GM21360 (cell line): ENCODE measurements around the gene ATP13A5.

Source experiments
- ATAC-seq: cut with Tn5 transposase; IDR thresholded peaks from one replicate; pipeline ENCODE4 v1.9.1; 2021; ENCODE audit warnings: mild to moderate bottlenecking, moderate library complexity; ENCODE audit not compliant: unreplicated experiment

The ATP13A5 gene

DNA sequence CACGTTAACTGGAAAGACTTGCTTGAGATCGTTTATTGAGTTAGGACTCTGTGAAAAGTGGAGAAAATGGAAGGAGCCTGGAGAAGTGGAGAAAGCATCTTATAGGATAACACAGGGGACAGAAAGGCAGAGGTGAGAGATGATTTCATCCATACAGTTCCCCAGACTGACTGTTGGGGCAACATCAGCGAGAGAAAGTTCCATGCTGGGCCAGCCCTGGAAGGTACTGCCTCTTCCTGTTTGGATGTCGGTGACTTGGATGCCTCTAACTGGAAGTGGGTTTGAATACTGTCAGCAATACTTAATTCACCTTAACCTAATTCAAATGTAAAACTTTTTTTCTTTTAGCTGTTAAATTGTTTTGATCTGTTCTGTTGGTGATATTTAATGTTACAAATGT lies 32.3 kb downstream of the ATP13A5 start:
- ATAC-seq = no peak

DNA sequence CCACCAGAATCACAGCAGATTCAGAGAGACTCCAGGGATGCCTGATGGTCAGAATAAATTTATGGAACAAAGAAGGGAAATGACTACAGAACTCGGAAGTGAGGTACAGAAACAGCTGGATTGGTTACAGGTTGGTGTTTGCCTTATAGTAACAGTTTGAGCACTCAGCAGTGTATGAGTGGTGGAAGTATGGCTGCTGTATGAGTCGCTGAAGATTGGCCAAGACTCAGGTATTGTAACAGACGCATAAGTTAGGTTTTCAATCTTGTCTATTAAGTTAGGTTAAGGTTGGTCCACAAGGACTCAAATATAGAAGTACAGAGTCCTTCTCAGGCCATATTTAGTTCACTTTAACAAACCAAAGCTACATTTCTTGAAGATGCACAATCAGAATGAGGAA lies 33.1 kb downstream of the ATP13A5 start:
- no peak for ATAC-seq

DNA sequence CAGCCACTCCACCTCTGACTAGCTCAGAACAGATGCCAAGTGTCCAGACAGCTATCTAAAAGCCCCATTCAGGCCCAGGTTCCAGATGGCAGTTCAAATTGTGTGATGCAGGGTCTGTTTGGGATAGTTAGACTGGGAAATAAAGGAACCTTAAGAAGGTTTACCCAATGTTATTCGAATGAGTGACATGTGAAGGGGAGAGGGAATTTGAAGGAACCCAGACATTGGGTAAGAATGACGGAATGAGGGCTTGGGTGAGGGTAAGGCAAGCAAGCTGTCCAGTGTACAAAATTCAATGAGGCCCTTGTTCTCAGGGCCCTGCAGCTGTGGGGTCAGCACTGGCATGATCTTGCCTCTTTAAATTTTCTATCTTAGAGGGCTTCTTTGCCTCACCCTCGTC lies 34.1 kb downstream of the ATP13A5 start:
- ATAC-seq = no peak

DNA sequence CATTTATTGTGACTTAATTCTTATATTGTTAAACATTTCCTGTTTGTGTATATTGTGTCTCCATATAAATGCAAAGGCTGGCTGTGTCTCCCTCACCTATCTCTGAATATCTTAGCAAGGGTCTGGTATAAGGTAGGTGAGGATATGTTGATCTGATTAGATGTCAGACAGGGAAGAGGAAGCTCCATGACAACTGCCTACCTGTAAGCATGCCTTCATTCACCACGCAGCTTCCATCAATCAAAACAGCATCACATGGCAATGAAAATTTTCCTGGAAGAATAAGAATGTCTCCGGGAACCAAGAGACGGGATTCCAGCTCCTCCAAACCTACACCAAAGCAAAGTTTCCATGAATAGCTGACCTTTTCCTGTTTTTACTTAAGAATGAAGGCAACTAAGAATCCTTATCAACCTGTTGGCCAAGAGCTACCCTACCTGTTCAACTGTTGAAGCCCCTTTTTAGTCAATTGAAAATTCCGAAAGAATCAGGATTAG lies 34.8 kb downstream of the ATP13A5 start:
- no peak for ATAC-seq

DNA sequence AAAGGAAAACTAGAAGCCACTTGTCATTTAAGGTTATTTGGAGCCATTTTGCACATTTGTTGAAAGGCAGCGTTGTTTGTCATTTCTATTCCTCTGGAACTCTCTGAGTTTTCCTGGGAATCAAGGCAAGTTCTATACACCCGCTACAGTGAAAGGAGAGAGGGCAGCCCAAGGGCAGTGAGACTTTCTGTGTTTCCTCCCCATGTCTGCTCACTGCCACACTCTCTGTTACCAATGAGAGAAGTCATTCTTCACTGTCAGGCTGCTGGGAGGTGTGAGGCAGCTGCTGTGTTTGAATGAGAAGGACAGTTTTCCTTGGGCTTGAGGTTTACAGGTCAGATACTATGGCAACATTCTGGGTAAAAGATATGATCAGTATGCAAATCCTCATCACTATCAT lies 36.0 kb downstream of the ATP13A5 start:
- ATAC-seq = no peak

DNA sequence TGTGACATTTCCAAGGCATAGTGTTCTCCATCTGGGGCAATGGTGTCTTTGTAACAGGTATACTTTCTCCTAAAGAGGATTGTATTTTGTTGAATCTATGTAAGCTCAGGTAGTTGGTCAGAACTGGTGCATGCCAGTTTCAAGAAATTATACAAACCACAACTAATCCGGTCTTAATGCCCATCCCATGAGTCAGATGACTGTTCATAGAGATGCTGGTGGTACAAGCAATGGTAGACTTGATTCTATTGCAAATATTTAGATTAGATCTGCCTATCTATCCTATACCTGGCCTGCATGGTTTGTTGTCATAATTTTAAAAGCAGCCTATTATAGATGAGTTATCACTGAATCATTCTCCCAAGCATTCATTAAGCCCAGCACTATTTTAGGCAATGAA lies 43.5 kb downstream of the ATP13A5 start:
- ATAC-seq = no peak

DNA sequence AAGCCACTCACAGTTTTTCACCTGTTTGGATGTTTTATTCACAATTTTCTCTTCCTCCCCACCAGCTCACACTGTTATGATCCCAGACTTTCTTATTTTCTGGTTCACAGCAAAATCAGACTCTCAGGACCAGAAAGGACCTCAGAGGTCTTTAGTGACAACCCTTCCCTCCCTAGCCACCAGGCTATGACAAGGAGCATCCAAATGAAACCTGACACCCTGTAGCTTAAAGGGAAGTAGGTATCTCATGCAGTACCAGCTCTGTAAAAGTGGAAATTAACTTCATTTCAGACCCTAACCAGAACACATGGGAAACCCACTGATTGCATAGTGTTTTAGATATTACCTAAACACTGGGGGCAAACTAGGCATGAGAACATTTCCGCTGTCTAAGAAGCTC lies 45.3 kb downstream of the ATP13A5 start:
- ATAC-seq = no peak

DNA sequence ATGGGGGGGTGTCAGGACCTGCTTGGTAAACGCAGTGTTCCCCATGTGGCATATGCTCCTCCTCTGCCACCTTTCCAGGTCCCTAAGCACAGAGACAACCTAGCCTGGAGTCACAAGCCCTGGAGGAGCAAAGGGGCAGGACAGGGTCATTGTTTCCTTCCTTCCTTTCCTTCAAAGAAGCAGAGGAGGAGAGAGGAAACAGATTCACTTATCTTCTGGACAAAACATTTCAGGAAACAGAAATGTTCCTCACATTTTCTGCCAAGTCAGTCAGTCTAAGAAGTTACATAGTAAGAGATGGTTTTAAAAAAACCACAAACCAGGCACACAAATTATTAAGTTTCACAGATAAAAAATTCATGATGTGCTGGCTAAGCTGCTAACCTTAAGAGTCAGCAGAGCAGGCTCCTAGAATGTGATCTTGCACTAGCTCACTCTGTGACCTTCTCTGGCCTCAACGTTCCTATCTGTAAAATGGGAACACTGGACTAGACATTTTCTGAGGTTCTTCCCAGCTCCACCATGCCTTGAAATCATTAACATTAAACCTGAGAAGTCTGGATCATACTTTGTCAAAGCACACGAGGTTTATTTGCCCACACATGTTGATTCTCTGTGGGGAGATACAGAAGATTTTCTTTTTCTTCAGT lies 47.9 kb downstream of the ATP13A5 start:
- no peak for ATAC-seq

DNA sequence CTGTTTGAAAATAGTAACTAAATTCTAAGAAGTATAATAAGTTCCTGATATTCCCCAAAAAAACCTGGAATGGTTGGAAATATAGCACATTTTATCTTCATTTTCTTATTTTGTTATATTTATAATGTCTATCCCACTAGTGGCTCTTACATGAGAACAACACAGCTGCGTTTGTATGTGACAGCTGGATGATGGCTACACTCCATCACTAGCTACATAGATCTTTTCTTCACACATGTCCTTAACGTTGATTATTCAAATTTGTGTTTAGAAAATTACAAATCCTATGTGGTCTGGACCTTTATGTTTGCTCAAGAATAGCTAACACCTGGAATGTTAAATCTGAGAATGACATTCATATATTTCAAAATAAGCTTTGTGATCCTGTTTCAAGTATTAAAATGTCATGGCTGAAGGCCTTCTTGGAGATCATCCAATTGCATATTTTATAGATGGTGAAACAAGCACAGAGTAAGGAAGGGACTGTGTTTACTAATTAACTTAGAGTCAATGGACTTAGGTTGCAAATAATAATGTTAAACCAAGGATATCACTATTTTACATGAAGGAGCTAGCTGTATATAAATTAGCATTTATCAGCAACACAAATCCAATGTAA lies 60.8 kb downstream of the ATP13A5 start:
- ATAC-seq = no peak

DNA sequence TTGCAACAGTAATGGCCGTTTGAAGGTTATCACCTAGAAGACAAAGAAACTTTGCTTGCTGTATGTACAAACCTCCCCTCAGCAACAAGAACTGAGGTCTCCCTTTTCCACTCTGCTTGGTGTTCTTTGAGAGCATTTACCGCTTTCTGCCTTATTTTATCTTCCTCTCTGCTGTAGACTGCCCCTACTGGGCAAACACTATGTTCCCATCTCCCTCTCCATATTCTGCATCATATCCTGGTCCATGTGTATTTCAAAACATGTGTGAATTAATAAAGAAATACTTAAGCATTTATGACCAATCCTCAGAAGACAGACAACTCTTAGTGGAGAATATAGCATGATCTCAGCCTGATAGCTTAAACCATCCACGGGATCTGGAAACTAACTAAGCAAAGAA lies 64.4 kb downstream of the ATP13A5 start:
- ATAC-seq = no peak

DNA sequence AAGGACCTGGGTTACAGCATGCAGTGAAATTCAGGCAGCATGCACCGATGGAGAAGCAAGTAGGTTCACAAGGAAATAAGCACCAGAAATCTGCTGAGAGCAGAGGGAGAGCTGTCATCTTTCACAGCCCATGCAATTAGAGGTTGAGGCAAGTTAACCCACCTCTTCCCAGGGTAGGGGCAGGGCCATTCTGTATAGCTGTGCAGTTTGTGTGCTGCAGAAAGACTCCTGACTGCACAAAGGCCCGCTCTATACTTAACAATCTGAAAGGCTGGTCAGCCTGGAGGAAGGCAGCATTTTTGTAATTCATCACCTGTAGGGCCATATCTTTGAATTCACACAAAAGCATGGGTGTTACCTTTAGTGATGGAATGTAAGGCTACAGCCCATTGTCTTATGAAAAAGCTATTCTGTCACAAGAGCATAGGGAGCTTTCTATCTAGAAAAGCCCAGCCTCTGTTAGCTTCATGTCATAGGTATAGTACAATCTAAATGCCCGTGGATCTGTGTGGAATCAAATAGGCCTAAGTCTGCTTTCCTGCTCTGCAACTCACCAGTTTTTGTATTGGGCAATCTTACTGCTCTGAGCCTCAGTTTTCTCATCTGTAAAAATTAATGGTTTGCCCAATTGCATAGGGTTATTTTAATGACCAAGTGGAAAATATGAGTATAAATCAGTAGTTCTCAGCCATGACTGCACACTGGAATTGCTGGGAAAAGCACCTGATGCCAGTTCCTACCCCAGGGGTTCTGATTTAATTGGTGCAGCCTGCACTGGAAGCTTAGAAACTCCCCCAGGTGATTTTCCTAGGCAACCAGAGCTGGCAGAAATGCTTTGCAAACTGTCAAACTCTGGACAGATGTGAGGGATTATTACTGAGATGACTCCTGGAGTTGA lies 65.2 kb downstream of the ATP13A5 start:
- no peak for ATAC-seq

DNA sequence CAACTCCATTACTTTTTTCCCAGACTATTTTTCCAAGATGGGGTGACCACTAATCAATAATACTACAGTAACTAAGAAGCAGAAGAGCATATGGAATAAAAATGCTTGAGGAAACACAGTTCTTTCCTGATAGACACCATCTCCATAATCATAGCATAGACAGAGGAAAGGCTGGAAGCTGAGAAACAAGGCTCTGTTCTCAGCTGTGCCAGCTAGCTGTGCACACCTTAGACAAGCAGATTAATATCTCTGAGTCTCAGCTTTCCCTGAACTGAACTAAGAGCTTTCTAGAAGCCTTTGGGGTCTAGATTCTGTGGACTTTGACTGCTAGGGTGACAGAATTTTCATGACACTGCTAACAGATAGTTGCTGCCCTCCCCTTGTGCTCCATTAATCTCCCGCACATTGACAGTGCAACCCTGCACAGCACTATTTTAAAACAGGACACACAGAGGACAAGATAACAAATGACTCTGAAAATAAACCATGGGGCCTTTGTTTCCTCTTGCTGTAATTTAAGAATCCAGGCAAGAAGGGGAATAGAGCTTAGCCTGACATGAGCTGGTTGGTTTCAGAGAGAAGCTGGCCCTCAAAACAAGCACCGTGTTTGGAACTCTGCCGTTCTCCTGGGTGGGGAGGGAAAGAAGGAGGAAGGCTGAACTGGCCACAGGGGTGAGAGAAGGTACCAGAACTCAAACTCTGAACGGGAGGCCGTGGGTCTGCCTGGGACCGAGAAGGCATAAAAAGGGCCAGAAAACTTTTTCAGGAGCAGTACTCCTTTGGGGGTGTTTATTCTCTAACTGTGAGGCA lies 67.4 kb downstream of the ATP13A5 start:
- ATAC-seq = no peak

DNA sequence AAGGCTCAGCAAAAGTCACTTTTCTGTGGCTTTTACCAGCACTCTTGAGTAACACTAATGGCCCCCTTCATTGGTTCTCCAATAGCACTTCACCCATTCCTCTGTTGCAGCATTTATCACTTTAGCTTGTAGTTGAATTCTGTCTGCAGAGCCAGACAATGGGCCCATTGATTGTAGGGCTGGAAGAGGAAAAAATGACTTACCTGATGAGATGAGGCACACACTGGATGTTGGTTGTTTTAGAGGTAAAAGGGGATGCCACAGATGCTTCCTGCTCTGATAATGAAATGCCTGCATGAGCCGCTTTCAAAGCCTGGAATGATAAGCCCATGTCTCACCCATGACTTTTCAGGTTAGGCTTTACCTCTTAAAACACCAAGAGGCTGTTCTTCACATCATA lies 73.2 kb downstream of the ATP13A5 start:
- no peak for ATAC-seq

DNA sequence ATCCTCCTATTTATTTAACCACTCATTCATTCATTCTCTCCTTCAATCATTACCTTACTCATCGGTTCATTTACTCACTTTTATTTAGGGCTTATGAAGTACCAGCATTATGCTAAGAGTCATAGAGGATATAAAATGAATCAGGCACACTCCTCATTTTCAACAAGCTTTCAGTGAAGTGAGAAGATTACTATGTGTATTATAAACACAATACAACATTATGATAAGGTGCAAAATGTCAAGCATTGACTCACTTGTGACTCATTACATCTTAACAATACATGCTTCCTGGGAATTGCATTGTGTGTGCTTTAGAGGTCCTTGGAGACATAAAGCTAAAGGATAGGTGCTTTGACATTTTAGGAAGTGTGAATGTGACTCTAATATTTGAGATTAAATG lies 77.1 kb downstream of the ATP13A5 start:
- no peak for ATAC-seq

DNA sequence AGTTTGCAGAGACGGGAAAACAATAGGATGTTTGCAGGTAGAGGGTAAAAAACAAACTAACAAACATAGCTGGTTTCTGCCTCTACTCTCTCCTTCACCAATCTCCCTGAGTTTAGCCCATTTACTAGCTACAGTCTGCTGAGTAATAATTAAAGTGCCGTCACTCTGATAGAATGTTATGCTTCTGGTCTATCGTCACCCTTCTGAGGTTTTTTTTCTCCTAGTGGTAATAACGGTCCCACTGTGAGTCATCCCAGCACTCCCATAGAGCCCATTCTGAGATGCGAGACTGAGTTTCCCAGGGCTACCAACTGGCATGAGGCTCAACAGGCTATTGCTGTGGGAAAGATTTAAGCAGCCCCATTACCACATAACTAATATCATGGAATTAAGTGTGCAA lies 81.1 kb downstream of the ATP13A5 start:
- ATAC-seq = no peak

DNA sequence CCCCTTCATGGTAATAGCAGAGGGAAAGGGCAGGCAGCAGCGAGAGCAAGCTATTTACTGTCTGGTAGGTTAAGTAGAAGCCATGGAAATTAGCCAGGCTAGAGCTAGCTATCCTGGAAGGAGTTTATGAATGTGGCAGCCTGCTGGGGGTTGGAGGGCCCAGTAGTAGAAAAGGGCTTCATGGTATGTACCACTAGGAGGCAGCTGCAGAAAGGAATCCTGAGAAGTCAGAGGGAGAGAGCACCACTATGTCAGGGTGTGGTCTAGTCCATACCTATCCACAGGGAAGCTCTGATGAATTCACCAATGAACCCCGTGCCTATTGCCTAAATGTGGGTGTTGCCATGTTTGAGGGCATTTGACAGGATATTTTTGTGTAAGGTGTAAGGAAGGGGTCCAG lies 82.6 kb downstream of the ATP13A5 start:
- no peak for ATAC-seq

DNA sequence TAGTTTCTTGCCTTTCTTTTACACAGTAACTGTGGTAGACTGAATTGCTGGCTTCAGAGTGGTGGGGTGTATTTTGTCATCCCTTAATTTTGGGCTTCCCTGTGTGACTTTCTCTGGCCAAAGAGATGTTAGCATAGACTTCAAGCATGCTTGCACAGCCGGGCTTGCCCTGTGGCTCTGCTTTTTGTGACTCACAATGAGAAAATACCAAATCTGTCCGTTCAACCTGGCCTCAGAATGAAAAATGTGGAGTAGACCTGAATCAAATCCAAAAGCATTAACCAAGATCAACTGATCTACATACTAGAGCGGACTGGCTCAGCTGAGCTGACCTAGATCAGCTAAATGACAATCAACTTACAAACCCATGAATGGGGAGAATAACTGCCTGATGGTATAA lies 86.2 kb downstream of the ATP13A5 start:
- no peak for ATAC-seq

DNA sequence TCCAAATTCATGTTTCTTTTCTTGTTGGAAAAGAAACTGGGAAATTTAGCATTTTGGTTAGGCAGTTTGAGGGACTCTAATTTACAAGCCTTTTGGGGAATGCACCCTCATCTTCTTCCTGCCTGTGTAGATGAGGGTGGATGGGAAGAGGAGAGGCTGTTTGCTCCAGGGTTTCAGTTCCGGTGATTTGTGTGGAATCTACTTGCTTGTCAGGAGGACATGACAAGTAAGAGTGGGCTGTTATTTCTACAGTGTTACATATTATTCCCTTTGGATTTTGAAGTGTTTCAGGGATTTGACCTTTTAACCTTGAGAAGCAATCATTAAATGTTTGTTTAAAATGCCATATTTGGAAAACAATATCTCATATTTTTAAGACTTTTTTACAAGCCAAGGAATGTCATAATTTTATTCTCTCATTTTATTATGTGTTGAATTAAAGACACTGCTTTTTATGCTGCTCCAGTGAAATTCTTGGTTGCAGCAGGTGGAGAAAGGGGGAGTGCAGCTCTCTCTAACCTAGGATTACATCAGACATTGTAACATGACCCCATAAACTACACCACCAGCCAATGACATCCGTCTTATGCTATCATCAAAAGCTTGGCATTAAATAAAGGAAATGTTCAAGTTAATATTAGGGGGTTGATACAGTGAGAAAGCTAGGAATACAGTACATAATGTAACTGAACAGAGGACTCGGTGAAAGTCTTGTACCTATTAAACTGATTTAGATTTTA lies 107.3 kb downstream of the ATP13A5 start:
- no peak for ATAC-seq

DNA sequence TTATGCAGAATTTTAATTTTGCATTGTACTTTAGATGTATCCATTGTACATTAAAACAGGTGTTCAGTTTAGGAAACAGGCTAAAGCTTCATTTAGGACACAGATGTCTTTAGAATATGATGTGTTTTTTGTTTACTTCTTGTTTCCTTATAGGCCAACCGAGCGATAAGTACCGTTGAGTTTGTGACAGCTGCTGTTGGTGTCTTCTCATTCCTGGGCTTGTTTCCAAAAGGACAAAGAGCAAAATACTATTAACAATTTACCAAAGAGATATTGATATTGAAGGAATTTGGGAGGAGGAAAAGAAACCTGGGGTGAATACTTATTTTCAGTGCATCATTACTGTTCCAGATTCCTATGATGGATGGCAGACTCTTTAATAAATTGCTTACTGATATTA lies 108.1 kb downstream of the ATP13A5 start:
- ATAC-seq = no peak

DNA sequence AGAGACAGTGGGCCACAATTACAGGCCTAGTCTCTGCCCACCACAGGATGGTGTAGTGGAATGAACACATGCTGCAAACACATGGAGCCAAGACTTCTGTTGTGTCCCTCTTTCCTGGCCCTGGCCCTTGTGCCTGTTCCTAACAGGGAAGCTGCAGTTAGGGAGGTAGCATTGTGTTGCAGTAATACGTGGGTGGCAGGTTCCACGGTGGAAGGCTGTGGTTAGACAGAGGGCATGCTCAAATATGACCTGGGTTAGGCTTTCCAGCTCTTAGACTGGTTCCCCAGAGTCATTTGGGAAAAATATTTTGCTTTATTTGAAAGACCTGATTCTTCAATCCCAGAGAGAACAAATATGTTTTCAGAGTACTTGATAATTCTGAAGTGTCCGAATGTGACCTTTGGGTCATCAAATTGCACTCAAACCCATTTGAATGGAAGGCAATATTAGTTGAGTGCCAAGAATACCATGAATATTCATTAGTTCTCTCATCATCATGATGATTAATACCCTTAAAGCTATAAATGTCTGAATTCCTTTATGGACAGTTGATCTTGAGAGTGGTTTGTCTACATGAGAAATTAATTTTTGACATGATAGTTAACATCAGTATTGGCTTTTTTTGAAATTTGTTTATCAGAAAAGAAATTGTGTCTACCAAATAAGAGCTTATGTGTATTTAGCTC lies 109.1 kb downstream of the ATP13A5 start:
- ATAC-seq = no peak
